HCT116 (cell line): ENCODE data around the gene MCF2L2.

ENCODE experiments used
- CEBPB ChIP-seq: IDR thresholded peaks from 2 replicates; pipeline ENCODE4 v1.6.1; 2012; ENCODE audit warnings: low read depth
- EZH2 ChIP-seq: fragments of 200-600 bp; sonication (generic); IDR thresholded peaks from 2 replicates; pipeline ENCODE4 v1.6.1; 2017; ENCODE audit warnings: antibody characterized with exemption, mixed run types
- POLR2A ChIP-seq: IDR thresholded peaks from 2 replicates; pipeline ENCODE4 v1.7.0; 2011; ENCODE audit warnings: borderline replicate concordance; ENCODE audit not compliant: insufficient read depth, insufficient read length; ENCODE audit errors: extremely low read depth
- POLR2AphosphoS5 ChIP-seq: IDR thresholded peaks from 2 replicates; pipeline ENCODE4 v1.6.1; 2011; ENCODE audit warnings: mild to moderate bottlenecking, low read depth, low read length, moderate library complexity
- RAD21 ChIP-seq: IDR thresholded peaks from 2 replicates; pipeline ENCODE4 v1.6.1; 2012; ENCODE audit warnings: low read depth, mild to moderate bottlenecking
- TCF7L2 ChIP-seq: IDR thresholded peaks from 2 replicates; pipeline ENCODE4 v1.7.0; 2011; ENCODE audit warnings: borderline replicate concordance, inconsistent platforms; ENCODE audit not compliant: insufficient read depth, insufficient read length; ENCODE audit errors: extremely low read depth
- ZFX ChIP-seq: fragments of 450-650 bp; IDR thresholded peaks from 2 replicates; pipeline ENCODE4 v1.6.1; 2017
- TF ChIP-seq, protein P1 (sequence below), 3 experiments: fragments of 200-600 bp in 1 of 3; sonication (generic) in 1 of 3; IDR thresholded peaks in 2 of 3; conservative IDR thresholded peaks in 1 of 3; 2 replicates each; pipeline ENCODE4 v1.5.1; 2012 to 2017; ENCODE audit warnings: low read depth in 2 of 3, low read length in 2 of 3, antibody characterized with exemption in 1 of 3, borderline replicate concordance in 1 of 3, control low read depth in 1 of 3, mild to moderate bottlenecking in 1 of 3, mixed read lengths in 1 of 3, mixed run types in 1 of 3, moderate library complexity in 1 of 3; ENCODE audit not compliant: insufficient read depth in 1 of 3
- TF ChIP-seq, protein P2 (sequence below): IDR thresholded peaks from 2 replicates; pipeline ENCODE4 v1.6.1; 2012; ENCODE audit warnings: low read depth

DNA sequence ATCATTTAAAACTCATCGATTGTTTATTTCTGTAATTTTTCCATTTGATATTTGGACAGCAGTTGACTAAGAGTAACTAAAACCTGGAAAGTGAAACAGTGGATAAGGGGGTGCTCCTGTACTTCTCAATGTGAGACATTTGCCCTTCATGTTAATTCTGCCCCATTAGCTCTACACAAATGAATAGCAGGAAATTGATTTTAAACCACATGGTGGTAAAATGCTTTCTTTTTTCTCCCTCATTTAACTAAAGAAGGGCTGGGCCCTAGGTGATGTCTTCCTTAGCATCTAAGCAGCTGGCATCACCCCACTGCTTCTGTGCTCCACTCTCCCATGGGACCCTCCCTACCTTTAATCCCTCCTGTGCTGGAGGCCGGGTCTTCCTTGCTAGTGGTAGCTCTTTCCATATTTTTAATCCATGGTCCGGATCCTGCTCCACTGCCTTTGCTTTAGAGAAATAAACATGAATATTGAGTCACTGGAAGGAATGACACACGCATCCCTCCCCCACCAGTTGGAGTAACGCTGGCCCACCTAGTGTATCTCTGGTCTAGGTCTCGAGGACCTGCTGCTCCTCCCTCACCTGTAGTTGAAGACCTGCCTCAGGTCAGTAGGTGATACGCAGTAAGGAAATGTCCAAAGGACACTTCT lies 235.6 kb downstream of the MCF2L2 start:
- TF ChIP-seq EZH2 (no peak), POLR2A (no peak), TCF7L2 (no peak), RAD21 (no peak), POLR2AphosphoS5 (no peak), ZFX (no peak), CEBPB (no peak)
- TF ChIP-seq, protein P1, sequence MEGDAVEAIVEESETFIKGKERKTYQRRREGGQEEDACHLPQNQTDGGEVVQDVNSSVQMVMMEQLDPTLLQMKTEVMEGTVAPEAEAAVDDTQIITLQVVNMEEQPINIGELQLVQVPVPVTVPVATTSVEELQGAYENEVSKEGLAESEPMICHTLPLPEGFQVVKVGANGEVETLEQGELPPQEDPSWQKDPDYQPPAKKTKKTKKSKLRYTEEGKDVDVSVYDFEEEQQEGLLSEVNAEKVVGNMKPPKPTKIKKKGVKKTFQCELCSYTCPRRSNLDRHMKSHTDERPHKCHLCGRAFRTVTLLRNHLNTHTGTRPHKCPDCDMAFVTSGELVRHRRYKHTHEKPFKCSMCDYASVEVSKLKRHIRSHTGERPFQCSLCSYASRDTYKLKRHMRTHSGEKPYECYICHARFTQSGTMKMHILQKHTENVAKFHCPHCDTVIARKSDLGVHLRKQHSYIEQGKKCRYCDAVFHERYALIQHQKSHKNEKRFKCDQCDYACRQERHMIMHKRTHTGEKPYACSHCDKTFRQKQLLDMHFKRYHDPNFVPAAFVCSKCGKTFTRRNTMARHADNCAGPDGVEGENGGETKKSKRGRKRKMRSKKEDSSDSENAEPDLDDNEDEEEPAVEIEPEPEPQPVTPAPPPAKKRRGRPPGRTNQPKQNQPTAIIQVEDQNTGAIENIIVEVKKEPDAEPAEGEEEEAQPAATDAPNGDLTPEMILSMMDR (IDR thresholded peaks at IDR 0.05 in 2 of 3, conservative IDR thresholded peaks at IDR 0.05 in 1 of 3; ENCODE audit: borderline replicate concordance in 1 of 3, insufficient read depth in 1 of 3, low read depth in 2 of 3, low read length in 2 of 3): no peak
- TF ChIP-seq, protein P2, sequence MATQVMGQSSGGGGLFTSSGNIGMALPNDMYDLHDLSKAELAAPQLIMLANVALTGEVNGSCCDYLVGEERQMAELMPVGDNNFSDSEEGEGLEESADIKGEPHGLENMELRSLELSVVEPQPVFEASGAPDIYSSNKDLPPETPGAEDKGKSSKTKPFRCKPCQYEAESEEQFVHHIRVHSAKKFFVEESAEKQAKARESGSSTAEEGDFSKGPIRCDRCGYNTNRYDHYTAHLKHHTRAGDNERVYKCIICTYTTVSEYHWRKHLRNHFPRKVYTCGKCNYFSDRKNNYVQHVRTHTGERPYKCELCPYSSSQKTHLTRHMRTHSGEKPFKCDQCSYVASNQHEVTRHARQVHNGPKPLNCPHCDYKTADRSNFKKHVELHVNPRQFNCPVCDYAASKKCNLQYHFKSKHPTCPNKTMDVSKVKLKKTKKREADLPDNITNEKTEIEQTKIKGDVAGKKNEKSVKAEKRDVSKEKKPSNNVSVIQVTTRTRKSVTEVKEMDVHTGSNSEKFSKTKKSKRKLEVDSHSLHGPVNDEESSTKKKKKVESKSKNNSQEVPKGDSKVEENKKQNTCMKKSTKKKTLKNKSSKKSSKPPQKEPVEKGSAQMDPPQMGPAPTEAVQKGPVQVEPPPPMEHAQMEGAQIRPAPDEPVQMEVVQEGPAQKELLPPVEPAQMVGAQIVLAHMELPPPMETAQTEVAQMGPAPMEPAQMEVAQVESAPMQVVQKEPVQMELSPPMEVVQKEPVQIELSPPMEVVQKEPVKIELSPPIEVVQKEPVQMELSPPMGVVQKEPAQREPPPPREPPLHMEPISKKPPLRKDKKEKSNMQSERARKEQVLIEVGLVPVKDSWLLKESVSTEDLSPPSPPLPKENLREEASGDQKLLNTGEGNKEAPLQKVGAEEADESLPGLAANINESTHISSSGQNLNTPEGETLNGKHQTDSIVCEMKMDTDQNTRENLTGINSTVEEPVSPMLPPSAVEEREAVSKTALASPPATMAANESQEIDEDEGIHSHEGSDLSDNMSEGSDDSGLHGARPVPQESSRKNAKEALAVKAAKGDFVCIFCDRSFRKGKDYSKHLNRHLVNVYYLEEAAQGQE: no peak
